ENCODE measurements around the gene CAMK2A. TPM values are rescaled to one million over a fixed set of nuclear protein-coding genes. Genes with fewer than 3 reads are reported as not detected.

CAMK2A gene
- polyA plus RNA-seq, 4 donors: 2.4 to 5.2 (median 3.9) TPM

DNA sequence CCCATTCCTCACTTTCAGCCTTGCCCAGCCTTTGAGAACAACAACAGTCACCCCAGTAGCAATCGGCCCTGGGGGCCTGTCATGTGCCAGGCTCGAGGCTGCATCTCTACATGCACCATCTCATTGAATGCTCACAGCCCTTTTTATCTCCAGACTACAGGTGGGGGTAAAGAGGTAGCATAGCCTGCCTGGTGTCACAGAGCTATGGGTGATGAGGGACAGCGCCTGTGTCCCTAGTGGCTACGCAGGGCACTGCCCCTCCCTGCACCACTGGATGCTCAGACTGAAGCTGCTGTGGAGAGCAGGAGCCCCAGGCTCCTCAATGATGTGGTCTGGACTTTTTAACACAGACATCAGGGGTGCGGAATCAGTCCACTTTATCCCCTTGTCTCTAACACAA, 2.8 kb downstream of the CAMK2A start:
- no peak for DNase-seq (ENCODE audit: low read depth in 4 of 4, low spot score in 3 of 4)

GRCh38 chr5:150285114-150285513, 4.5 kb downstream of the CAMK2A start:
- DNase-seq (ENCODE audit: low read depth in 4 of 4, low spot score in 3 of 4): no peak

GRCh38 chr5:150284311-150284710, 5.3 kb downstream of the CAMK2A start:
- DNase-seq (ENCODE audit: low read depth in 4 of 4, low spot score in 3 of 4): no peak

- DNase-seq (ENCODE audit: low read depth in 4 of 4, low spot score in 3 of 4): no peak
These were observed 5.7 kb downstream of the CAMK2A start for GRCh38 chr5:150283904-150284303.

DNA sequence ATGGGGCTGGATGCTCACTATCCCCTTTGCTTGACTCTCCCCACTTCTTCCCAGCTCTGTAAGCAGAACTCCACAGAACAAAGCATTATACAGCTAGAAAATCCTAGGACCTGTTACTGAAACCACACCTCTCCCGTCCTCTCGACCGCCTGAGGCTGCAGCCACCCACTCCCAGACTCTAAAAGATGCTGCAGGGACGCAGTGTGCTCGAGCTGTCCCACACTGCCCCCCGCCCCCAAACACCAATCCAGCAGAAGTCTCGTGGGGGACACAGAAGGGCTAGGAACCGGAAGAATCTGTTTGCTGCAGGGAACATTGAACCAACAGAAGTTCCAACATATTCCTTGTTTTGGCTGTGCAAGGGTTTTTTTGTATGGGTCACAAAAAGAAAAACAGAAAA, 7.6 kb downstream of the CAMK2A start:
- DNase-seq (ENCODE audit: low read depth in 4 of 4, low spot score in 3 of 4): no peak

DNA sequence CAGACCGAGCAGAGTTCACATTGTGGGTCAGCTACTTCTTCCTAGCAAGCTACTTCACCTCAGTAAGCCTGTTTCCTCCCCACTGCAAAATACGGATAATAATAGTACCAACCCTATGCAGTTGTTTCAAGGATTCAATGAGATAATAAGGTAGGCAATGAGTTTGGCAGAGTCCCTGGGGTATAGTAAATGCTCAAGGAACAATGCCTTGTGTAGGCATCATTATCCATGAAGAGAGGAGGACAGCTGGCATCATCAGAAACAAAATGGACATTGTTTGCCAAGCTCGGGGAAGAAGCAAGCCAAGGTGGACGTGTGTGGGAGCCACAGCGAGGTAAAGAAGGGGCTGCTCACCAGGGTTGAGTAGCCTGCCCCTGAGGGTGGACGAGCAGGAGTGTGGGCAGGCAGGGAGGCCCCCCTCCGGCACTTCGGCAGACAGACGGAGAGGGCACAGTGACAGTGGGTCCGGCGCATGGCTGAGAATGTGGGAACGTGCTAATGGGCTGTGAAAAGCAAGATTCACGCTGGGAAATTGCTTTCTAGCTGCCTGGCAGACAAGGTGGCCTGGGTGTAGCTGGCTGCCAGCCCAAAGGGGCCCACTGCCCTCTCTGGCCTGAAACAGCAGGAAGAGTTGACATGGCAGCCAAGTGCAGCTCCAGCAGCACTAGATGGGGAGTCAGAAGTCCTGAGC, 10.1 kb downstream of the CAMK2A start:
- DNase-seq (ENCODE audit: low read depth in 4 of 4, low spot score in 3 of 4): no peak

DNA sequence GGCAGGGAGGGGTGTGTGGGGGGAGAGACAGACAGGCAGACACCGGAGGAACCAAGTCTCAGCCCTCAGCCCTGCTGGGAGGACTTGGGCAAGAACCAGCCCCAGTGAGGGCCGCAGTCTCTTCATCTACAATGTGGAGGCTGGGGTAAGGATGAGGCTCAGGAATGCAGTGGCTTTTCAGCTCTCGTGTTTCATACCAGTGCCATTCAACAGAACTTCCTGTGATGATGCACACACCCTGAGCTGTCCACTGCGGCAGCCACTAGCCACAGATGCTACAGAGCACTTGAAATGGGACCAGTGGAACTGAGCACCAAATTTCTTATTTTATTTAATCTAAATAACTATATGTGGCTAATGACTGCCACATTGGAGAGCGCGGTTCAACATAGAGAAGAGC, 10.7 kb downstream of the CAMK2A start:
- no peak for DNase-seq (ENCODE audit: low read depth in 4 of 4, low spot score in 3 of 4)

GRCh38 chr5:150278046-150278730, 11.4 kb downstream of the CAMK2A start:
- DNase-seq (ENCODE audit: low read depth in 4 of 4, low spot score in 3 of 4): no peak

DNA sequence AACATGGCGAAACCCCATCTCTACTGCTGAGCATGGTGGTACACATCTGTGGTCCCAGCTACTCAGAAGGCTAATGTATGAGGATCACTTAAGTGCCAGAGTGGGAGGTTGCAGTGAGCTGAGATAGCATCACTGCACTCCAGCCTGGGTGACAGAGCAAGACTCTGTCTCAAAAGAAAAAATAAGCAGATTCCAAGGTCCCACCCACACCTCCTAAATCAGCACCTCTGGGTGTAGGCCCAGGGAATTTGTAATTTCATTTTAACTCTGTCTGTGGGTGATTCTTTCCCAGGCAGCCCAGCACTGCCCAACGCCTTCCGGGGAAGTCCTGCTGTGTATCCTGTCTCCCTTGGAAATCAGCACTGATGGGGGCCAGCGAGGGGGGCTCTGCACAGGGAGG, 12.5 kb downstream of the CAMK2A start:
- DNase-seq (ENCODE audit: low read depth in 4 of 4, low spot score in 3 of 4): no peak

- DNase-seq (ENCODE audit: low read depth in 4 of 4, low spot score in 3 of 4): no peak
These were observed 14.8 kb downstream of the CAMK2A start for GRCh38 chr5:150274811-150275210.

DNA sequence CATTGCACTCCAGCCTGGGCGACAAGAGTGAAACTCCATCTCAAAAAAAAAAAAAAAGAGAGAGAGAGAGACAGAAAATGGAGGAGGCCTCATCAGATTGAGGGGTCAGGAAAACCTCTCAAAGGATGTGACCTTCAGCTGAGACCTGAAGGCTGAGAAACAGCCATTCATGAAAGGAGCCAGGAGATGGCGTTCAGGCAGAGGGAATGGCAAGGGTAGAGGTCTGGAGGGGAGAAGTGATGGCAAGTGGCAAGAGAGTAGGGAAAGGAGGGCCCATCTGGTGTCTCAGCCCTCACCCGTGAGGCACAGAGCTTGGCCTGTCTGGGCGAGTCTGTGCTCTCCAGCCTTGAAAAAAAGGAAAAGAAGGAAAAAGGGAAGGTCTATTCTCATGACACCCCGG, 17.0 kb downstream of the CAMK2A start:
- DNase-seq (ENCODE audit: low read depth in 4 of 4, low spot score in 3 of 4): no peak

GRCh38 chr5:150271923-150272322, 17.6 kb downstream of the CAMK2A start:
- no peak for DNase-seq (ENCODE audit: low read depth in 4 of 4, low spot score in 3 of 4)

- DNase-seq (ENCODE audit: low read depth in 4 of 4, low spot score in 3 of 4): no peak
These were observed 18.3 kb downstream of the CAMK2A start for GRCh38 chr5:150271296-150271692.

GRCh38 chr5:150270541-150271295, 18.9 kb downstream of the CAMK2A start:
- no peak for DNase-seq (ENCODE audit: low read depth in 4 of 4, low spot score in 3 of 4)

GRCh38 chr5:150266871-150267291, 22.7 kb downstream of the CAMK2A start:
- no peak for DNase-seq (ENCODE audit: low read depth in 4 of 4, low spot score in 3 of 4)

- no peak for DNase-seq (ENCODE audit: low read depth in 4 of 4, low spot score in 3 of 4)
These were observed 23.6 kb downstream of the CAMK2A start for GRCh38 chr5:150265870-150266383.

GRCh38 chr5:150264667-150265603, 24.6 kb downstream of the CAMK2A start:
- no peak for DNase-seq (ENCODE audit: low read depth in 4 of 4, low spot score in 3 of 4)

DNA sequence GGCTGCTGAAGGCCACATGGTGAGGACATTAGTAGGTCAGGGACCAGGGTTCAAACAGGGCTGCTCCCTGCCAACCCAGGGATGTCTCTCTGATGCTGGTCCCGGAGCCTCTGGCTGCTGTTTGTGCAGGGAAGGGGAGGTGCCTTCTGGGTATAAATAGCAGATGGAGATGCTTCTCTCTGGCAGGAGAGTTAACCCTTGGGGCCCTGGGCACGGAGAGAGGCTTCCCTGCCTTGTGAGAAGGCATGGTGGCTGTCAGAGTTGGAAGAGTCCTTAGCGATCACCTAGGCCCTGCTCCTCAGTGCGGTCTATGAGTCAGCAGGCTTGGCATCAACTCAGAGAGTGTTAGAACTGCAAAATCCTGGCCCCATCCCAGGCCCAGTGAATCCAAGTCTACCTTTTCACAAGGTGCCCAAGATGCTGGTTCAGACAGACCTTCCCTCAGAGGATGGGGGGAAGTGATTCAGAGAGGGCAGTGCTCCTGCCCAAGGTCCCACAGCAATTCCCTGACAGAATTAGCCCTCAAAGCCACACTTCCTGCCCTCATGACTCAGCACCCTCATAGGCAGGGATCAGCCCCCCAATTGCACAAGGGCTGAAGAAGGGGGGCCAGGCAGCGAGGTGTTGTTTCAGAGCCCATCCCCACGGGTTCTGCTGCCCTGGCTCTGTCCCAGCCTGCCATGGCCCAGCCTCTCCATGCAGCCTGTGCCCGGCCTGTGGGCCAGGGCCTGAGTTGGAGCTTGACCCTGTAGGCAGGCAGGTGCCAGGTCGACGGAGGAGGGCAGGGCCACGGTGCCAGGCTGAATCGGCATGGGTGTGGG, 25.6 kb downstream of the CAMK2A start:
- no peak for DNase-seq (ENCODE audit: low read depth in 4 of 4, low spot score in 3 of 4)

- DNase-seq (ENCODE audit: low read depth in 4 of 4, low spot score in 3 of 4): no peak
These were observed 26.2 kb downstream of the CAMK2A start for GRCh38 chr5:150263375-150263775.
